H9 (cell line): ENCODE results near the gene SH3GL3. TPM values are rescaled to one million over a fixed set of nuclear protein-coding genes. Genes with fewer than 3 reads are reported as not detected.

Experiments used
- DNase-seq: peaks from one replicate; pipeline ENCODE4 v3.0.0-alpha.2; 2017
- H2AFZ ChIP-seq: one replicate; pipeline ENCODE4 v1.6.1; 2013; ENCODE audit warnings: mild to moderate bottlenecking, low read length, control low read depth, moderate library complexity
- H2AK5ac ChIP-seq: 2 replicates; pipeline ENCODE4 v1.6.1; 2013; ENCODE audit warnings: low read length, control low read depth, mixed read lengths; ENCODE audit not compliant: insufficient read length
- H2BK120ac ChIP-seq: one replicate; pipeline ENCODE4 v1.6.1; 2013; ENCODE audit warnings: low read depth, mild to moderate bottlenecking, low read length, control low read depth, inconsistent platforms; ENCODE audit not compliant: poor library complexity, severe bottlenecking
- H2BK12ac ChIP-seq: 2 replicates; pipeline ENCODE4 v1.6.1; 2013; ENCODE audit warnings: low read length, control low read depth, mixed read lengths, low read depth; ENCODE audit not compliant: insufficient read length
- H2BK15ac ChIP-seq: 2 replicates; pipeline ENCODE4 v1.6.1; 2013; ENCODE audit warnings: low read depth, low read length, control low read depth
- H2BK20ac ChIP-seq: one replicate; pipeline ENCODE4 v1.6.1; 2013; ENCODE audit warnings: low read depth, mild to moderate bottlenecking, low read length, control low read depth, inconsistent platforms; ENCODE audit not compliant: poor library complexity, severe bottlenecking
- H2BK5ac ChIP-seq: 2 replicates; pipeline ENCODE4 v1.6.1; 2013; ENCODE audit warnings: low read length, control low read depth, mixed read lengths; ENCODE audit not compliant: insufficient read length
- H3K14ac ChIP-seq: 2 replicates; pipeline ENCODE4 v1.6.1; 2013; ENCODE audit warnings: low read length, control low read depth; ENCODE audit not compliant: insufficient read depth
- H3K18ac ChIP-seq: 2 replicates; pipeline ENCODE4 v1.6.1; 2013; ENCODE audit warnings: low read depth, mild to moderate bottlenecking, mixed read lengths, low read length, control low read depth; ENCODE audit not compliant: insufficient read length
- H3K23ac ChIP-seq: 2 replicates; pipeline ENCODE4 v1.6.1; 2013; ENCODE audit warnings: low read length, control low read depth, mixed read lengths, low read depth; ENCODE audit not compliant: insufficient read length
- H3K23me2 ChIP-seq: 2 replicates; pipeline ENCODE4 v1.6.1; 2013; ENCODE audit warnings: low read depth, mild to moderate bottlenecking, mixed read lengths, low read length, control low read depth; ENCODE audit not compliant: insufficient read length, poor library complexity, severe bottlenecking
- H3K27ac ChIP-seq: 2 replicates; pipeline ENCODE4 v1.5.1; 2013; ENCODE audit warnings: low read length, control low read depth, mixed read lengths, low read depth; ENCODE audit not compliant: insufficient read length
- H3K27me3 ChIP-seq: 2 replicates; pipeline ENCODE4 v1.6.1; 2013; ENCODE audit warnings: low read length, control low read depth, inconsistent platforms; ENCODE audit not compliant: insufficient read depth
- H3K4ac ChIP-seq: 2 replicates; pipeline ENCODE4 v1.6.1; 2013; ENCODE audit warnings: low read depth, mild to moderate bottlenecking, control low read depth, inconsistent platforms, low read length, moderate library complexity
- H3K4me1 ChIP-seq: 2 replicates; pipeline ENCODE4 v1.6.1; 2013; ENCODE audit warnings: low read length, control low read depth, inconsistent platforms; ENCODE audit not compliant: insufficient read depth
- H3K4me2 ChIP-seq: 2 replicates; pipeline ENCODE4 v1.6.1; 2013; ENCODE audit warnings: low read length, control low read depth, mixed read lengths; ENCODE audit not compliant: insufficient read length, insufficient read depth
- H3K56ac ChIP-seq: 2 replicates; pipeline ENCODE4 v1.6.1; 2013; ENCODE audit warnings: low read depth, mild to moderate bottlenecking, mixed read lengths, low read length, control low read depth; ENCODE audit not compliant: insufficient read length
- H3K79me1 ChIP-seq: 2 replicates; pipeline ENCODE4 v1.6.1; 2013; ENCODE audit warnings: low read depth, mild to moderate bottlenecking, moderate library complexity, low read length, control low read depth, inconsistent platforms; ENCODE audit not compliant: insufficient read depth, poor library complexity, severe bottlenecking
- H3K79me2 ChIP-seq: 2 replicates; pipeline ENCODE4 v1.6.1; 2013; ENCODE audit warnings: low read length, control low read depth, inconsistent platforms; ENCODE audit not compliant: insufficient read depth
- H3K9ac ChIP-seq: 2 replicates; pipeline ENCODE4 v1.6.1; 2013; ENCODE audit warnings: low read length, control low read depth, mixed read lengths; ENCODE audit not compliant: insufficient read length; ENCODE audit errors: extremely low read depth
- H3K9me3 ChIP-seq: one replicate; pipeline ENCODE4 v1.6.1; 2013; ENCODE audit warnings: low read depth, low read length, inconsistent platforms; ENCODE audit not compliant: control insufficient read depth
- H3T11ph ChIP-seq: one replicate; pipeline ENCODE4 v1.6.1; 2013; ENCODE audit warnings: mild to moderate bottlenecking, low read length, control low read depth, inconsistent platforms
- H4K20me1 ChIP-seq: one replicate; pipeline ENCODE4 v1.6.1; 2013; ENCODE audit not compliant: control insufficient read depth, insufficient read length, insufficient read depth
- H4K5ac ChIP-seq: 2 replicates; pipeline ENCODE4 v1.6.1; 2013; ENCODE audit warnings: low read depth, mild to moderate bottlenecking, mixed read lengths, low read length, control low read depth; ENCODE audit not compliant: insufficient read length
- H4K8ac ChIP-seq: replicated peaks from 2 replicates; pipeline ENCODE4 v1.6.1; 2013; ENCODE audit warnings: low read length, control low read depth, mixed read lengths, low read depth; ENCODE audit not compliant: insufficient read length
- H4K91ac ChIP-seq: 2 replicates; pipeline ENCODE4 v1.6.1; 2013; ENCODE audit warnings: low read depth, mild to moderate bottlenecking, moderate library complexity, mixed read lengths, low read length, control low read depth; ENCODE audit not compliant: insufficient read length
- H3K27ac Mint-ChIP-seq, 3 experiments: 2 replicates in 2 of 3; 3 replicates in 1 of 3; pipeline ENCODE4 v1.8.0; 2020 to 2021; ENCODE audit warnings: mixed read lengths in 3 of 3, mild to moderate bottlenecking in 1 of 3, moderate library complexity in 1 of 3
- H3K27me3 Mint-ChIP-seq: 2 replicates; pipeline ENCODE4 v1.8.0; 2021; ENCODE audit warnings: low read depth, mild to moderate bottlenecking, moderate library complexity, mixed read lengths
- H3K36me3 Mint-ChIP-seq, 3 experiments: 2 replicates in 2 of 3; 3 replicates in 1 of 3; pipeline ENCODE4 v1.8.0; 2020 to 2021; ENCODE audit warnings: low read depth in 3 of 3, mixed read lengths in 3 of 3; ENCODE audit not compliant: insufficient read depth in 1 of 3
- H3K4me1 Mint-ChIP-seq, 2 experiments: 2 replicates each; pipeline ENCODE4 v1.8.0; 2020; ENCODE audit warnings: mixed read lengths in 2 of 2
- H3K4me3 Mint-ChIP-seq, 2 experiments: 2 replicates in 1 of 2; 3 replicates in 1 of 2; pipeline ENCODE4 v1.8.0; 2020 to 2021; ENCODE audit warnings: mild to moderate bottlenecking in 2 of 2, mixed read lengths in 2 of 2, moderate library complexity in 1 of 2
- H3K9me3 Mint-ChIP-seq, 2 experiments: 2 replicates in 1 of 2; 3 replicates in 1 of 2; pipeline ENCODE4 v1.8.0; 2020; ENCODE audit warnings: mild to moderate bottlenecking in 2 of 2, mixed read lengths in 2 of 2, moderate library complexity in 1 of 2
- WGBS: extraction: QIAGEN DNeasy Blood & Tissue Kit; methylation state at CpG from one replicate; pipeline ENCODE4 v1.1.7; 2013; ENCODE audit warnings: missing lambda C conversion rate, low lambda C conversion rate, mixed read lengths; ENCODE audit not compliant: insufficient read length; ENCODE audit errors: extremely low coverage; 5-methylcytosine and 5-hydroxymethylcytosine counted together
- total RNA-seq: library from RNA; stranded (reverse); gene quantifications from 2 replicates; pipeline ENCODE4 v1.2.1, GENCODE V29; 2021
- TF ChIP-seq, protein P1 (sequence below): fragments of 200-600 bp; sonication (generic); conservative IDR thresholded peaks from 3 replicates; pipeline ENCODE4 v1.8.0; 2021; ENCODE audit warnings: antibody characterized with exemption, mild to moderate bottlenecking

The SH3GL3 gene
- total RNA-seq, 1 experiment from 2014 or later, result 11.2 TPM

DNA sequence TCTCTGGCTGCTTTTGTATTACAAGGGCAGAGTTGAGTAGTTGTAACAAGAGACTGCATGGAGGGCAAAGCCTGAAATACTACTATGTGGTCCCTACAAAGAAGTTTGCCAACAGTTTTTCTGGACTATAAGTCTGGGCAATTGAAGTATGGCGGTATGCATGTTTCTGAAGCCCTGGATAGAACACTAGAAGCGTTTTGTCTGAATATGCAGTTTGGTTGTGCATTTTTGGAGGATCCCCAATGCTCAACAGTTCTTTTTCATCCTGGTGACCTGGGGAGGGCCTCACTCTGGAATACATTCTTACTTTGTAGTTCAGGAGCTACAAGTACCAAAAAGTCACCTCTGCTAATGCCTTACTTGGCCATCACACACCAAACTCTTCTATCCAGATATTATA, 29.6 kb downstream of the SH3GL3 start:
- H3K9ac ChIP-seq, result no peak overlapping the region
- no peak overlapping the region for H3K27ac ChIP-seq
- no peak overlapping the region for H3K56ac ChIP-seq
- H2BK5ac ChIP-seq, result no peak overlapping the region
- no peak overlapping the region for H3K14ac ChIP-seq
- H3K9me3 ChIP-seq, result no peaks in the 10 kb centered on the region
- Mint-ChIP-seq H3K27ac (peak overlapping the region in 1 of 3 experiments; percentile 17; a peak in 2 of 7 replicates), H3K36me3 (peaks cover 0 to 7% (median 1%) of the 10 kb centered on the region in 3 experiments; a peak in 1 of 7 replicates), H3K27me3 (no peaks in the 10 kb centered on the region), H3K9me3 (peaks cover 0 to under 1% of the 10 kb centered on the region in 2 experiments; a peak in 1 of 5 replicates), H3K4me1 (peaks cover 28 to 36% of the 10 kb centered on the region in 2 experiments), H3K4me3 (no peak overlapping the region)
- no peaks in the 10 kb centered on the region for H3K79me2 ChIP-seq
- H3K4me1 ChIP-seq, result peaks cover 13% of the 10 kb centered on the region
- no peak overlapping the region for H2BK120ac ChIP-seq
- no peaks in the 10 kb centered on the region for H3K79me1 ChIP-seq
- DNase-seq, result no peak
- no peak overlapping the region for H3K18ac ChIP-seq
- no peaks in the 10 kb centered on the region for H3K23me2 ChIP-seq
- no peaks in the 10 kb centered on the region for H3K27me3 ChIP-seq
- H2AFZ ChIP-seq, result no peak overlapping the region
- WGBS, result no CpG with 5 or more reads among the region's 2 CpGs
- no peak overlapping the region for H3T11ph ChIP-seq
- H4K8ac ChIP-seq, result no peak overlapping the region
- H4K91ac ChIP-seq, result no peak overlapping the region
- no peak overlapping the region for H2BK15ac ChIP-seq
- H4K20me1 ChIP-seq, result no peaks in the 10 kb centered on the region
- H3K4ac ChIP-seq, result no peak overlapping the region
- no peak overlapping the region for H2AK5ac ChIP-seq
- H2BK12ac ChIP-seq, result no peak overlapping the region
- H4K5ac ChIP-seq, result no peak overlapping the region
- no peak overlapping the region for H2BK20ac ChIP-seq
- H3K23ac ChIP-seq, result no peak overlapping the region
- TF ChIP-seq, protein P1, sequence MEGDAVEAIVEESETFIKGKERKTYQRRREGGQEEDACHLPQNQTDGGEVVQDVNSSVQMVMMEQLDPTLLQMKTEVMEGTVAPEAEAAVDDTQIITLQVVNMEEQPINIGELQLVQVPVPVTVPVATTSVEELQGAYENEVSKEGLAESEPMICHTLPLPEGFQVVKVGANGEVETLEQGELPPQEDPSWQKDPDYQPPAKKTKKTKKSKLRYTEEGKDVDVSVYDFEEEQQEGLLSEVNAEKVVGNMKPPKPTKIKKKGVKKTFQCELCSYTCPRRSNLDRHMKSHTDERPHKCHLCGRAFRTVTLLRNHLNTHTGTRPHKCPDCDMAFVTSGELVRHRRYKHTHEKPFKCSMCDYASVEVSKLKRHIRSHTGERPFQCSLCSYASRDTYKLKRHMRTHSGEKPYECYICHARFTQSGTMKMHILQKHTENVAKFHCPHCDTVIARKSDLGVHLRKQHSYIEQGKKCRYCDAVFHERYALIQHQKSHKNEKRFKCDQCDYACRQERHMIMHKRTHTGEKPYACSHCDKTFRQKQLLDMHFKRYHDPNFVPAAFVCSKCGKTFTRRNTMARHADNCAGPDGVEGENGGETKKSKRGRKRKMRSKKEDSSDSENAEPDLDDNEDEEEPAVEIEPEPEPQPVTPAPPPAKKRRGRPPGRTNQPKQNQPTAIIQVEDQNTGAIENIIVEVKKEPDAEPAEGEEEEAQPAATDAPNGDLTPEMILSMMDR, result no peak
- H3K4me2 ChIP-seq, result no peak overlapping the region
